ENCODE data around the gene DOCK10.

Gene DOCK10

GRCh38 chr2:224940618-224941017 lies 101.7 kb downstream of the DOCK10 start:
- no peak overlapping the region for H2AFZ ChIP-seq (ENCODE audit: low read depth, low read length)
- no peak overlapping the region for H3K4me3 ChIP-seq (ENCODE audit: low read length)
- H3K36me3 ChIP-seq (ENCODE audit: insufficient read depth, low read length) = no peaks in the 10 kb centered on the region
- peaks cover 26% of the 10 kb centered on the region for H3K4me1 ChIP-seq (ENCODE audit: insufficient read depth, low read length)
- no peaks in the 10 kb centered on the region for H3K27me3 ChIP-seq (ENCODE audit: insufficient read depth, low read length)
- no peaks in the 10 kb centered on the region for H3K9me3 ChIP-seq (ENCODE audit: low read length)

DNA sequence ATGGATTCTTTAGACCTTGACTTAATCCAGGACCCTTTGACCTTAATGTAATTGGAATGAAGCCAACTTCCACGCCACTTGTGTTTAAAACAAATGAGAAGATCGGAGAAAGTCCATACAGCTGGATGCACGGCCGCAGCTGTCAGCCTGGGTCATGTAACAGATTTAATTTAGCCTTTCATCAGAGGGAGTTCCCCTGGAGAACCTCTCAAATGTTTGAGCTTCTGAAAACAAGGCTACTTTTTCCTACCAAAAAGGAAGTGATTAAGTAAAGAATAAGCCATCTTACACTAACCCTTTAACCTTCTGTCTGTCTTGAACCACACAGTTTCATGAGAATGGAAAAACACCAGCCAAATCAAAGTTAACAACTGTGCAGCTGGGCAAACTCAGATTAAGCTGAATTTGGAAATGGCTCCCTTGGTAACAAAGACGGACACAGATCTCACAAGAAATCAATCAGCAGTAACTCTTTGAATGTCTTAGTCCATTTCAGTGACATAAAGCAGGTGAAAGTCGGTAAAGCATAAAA lies 103.6 kb downstream of the DOCK10 start:
- H2AFZ ChIP-seq (ENCODE audit: low read depth, low read length) = peak overlapping the region; percentile 84
- H3K4me3 ChIP-seq (ENCODE audit: low read length) = no peak overlapping the region
- H3K9me3 ChIP-seq (ENCODE audit: low read length) = no peaks in the 10 kb centered on the region
- peaks cover 26% of the 10 kb centered on the region for H3K4me1 ChIP-seq (ENCODE audit: insufficient read depth, low read length)
- H3K27me3 ChIP-seq (ENCODE audit: insufficient read depth, low read length) = no peaks in the 10 kb centered on the region
- no peaks in the 10 kb centered on the region for H3K36me3 ChIP-seq (ENCODE audit: insufficient read depth, low read length)

GRCh38 chr2:224937887-224938286 lies 104.4 kb downstream of the DOCK10 start:
- Histone ChIP-seq H3K4me1 (ENCODE audit: insufficient read depth, low read length) (peaks cover 26% of the 10 kb centered on the region), H3K27me3 (ENCODE audit: insufficient read depth, low read length) (no peaks in the 10 kb centered on the region)

DNA sequence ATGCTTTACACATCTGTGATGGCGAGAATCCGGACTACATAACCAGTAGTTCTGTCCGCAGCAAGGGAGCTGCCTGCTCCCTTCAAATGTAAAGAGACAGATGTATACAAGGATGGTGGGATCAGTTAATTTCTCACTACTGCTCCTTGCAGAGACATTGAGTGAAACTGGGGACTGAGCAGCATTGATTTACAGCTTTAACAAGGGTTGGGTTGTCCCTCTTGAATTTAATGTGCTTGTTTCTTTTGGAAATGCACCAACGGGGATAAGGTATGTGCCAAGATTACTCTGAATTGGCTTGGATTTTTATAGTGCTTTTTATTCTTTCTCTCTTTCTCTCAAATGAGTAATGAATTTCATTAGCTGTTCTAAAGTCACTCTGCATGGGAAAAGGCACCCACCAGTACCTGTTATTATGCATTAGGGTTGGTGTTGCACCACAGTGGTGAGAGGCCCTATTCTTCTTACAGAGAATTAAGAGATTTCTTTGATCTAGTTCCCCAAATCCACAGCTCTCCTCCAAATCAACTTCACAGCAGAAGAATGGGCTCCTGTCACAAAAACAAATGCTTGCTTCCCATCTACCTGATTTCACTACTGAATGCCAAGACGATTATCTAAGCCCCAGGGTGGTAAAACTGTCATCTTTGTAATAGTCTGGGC lies 107.6 kb downstream of the DOCK10 start:
- H2AFZ ChIP-seq (ENCODE audit: low read depth, low read length) = no peak overlapping the region
- H3K9me3 ChIP-seq (ENCODE audit: low read length) = no peaks in the 10 kb centered on the region
- H3K36me3 ChIP-seq (ENCODE audit: insufficient read depth, low read length) = peaks cover 4% of the 10 kb centered on the region
- H3K4me3 ChIP-seq (ENCODE audit: low read length) = no peak overlapping the region
- H3K4me1 ChIP-seq (ENCODE audit: insufficient read depth, low read length) = peaks cover 20% of the 10 kb centered on the region
- H3K27me3 ChIP-seq (ENCODE audit: insufficient read depth, low read length) = no peaks in the 10 kb centered on the region

More at GRCh38 chr2:224937887-224938286, 104.4 kb downstream of the DOCK10 start:
- Histone ChIP-seq H2AFZ (ENCODE audit: low read depth, low read length) (no peak overlapping the region), H3K36me3 (ENCODE audit: insufficient read depth, low read length) (no peaks in the 10 kb centered on the region), H3K4me3 (ENCODE audit: low read length) (no peak overlapping the region), H3K9me3 (ENCODE audit: low read length) (no peaks in the 10 kb centered on the region)

DNA sequence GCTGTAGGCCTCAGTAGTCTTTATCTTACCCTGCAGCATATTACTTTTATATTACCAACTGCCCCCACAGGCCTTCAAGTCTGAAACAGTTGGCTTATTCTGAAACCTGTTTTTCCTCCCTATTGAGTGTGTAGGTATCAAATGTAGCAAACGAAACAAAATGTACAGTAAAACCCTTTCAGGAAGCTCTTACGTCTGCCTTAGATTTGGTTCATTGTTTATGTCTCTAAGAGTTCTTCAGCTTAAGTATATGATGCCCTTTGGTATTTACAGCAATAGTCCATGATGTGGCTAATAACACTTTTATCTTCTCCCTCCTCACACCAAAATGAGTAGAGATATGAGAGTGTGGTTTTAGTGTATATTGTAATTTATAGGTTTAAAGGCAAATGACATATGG lies 108.8 kb downstream of the DOCK10 start:
- Histone ChIP-seq H3K27me3 (ENCODE audit: insufficient read depth, low read length) (no peaks in the 10 kb centered on the region), H2AFZ (ENCODE audit: low read depth, low read length) (no peak overlapping the region), H3K36me3 (ENCODE audit: insufficient read depth, low read length) (peaks cover 4% of the 10 kb centered on the region)

DNA sequence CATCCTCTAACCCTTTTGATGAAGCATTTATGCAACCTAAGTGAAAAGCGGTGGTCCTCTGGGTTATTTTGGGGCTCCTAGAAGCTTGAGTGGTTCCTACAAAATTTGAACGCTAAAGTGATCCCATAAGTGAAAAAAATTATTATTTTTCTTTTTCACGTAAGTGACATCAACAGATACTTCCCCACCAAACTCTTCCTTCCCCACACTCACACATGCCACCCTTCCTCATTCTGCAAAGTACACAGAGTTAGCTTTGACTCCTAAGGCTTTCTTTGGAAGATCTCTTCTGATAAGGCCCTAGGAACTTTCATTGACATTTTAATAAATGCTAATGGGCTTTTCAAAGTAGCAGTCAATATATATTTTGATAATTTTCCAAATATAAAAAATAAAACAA lies 109.7 kb downstream of the DOCK10 start:
- Histone ChIP-seq H2AFZ (ENCODE audit: low read depth, low read length) (no peak overlapping the region), H3K36me3 (ENCODE audit: insufficient read depth, low read length) (peaks cover 4% of the 10 kb centered on the region), H3K27me3 (ENCODE audit: insufficient read depth, low read length) (no peaks in the 10 kb centered on the region), H3K9me3 (ENCODE audit: low read length) (no peaks in the 10 kb centered on the region), H3K4me3 (ENCODE audit: low read length) (no peak overlapping the region), H3K4me1 (ENCODE audit: insufficient read depth, low read length) (no peaks in the 10 kb centered on the region)

More for the DNA sequence above, 108.8 kb downstream of the DOCK10 start:
- Histone ChIP-seq H3K4me3 (ENCODE audit: low read length) (no peak overlapping the region), H3K9me3 (ENCODE audit: low read length) (no peaks in the 10 kb centered on the region), H3K4me1 (ENCODE audit: insufficient read depth, low read length) (peaks cover 8% of the 10 kb centered on the region)

GRCh38 chr2:224931956-224932355 lies 110.3 kb downstream of the DOCK10 start:
- no peak overlapping the region for H2AFZ ChIP-seq (ENCODE audit: low read depth, low read length)
- H3K4me3 ChIP-seq (ENCODE audit: low read length) = no peak overlapping the region
- H3K4me1 ChIP-seq (ENCODE audit: insufficient read depth, low read length) = no peaks in the 10 kb centered on the region
- H3K36me3 ChIP-seq (ENCODE audit: insufficient read depth, low read length) = peaks cover 7% of the 10 kb centered on the region
- H3K27me3 ChIP-seq (ENCODE audit: insufficient read depth, low read length) = no peaks in the 10 kb centered on the region
- no peaks in the 10 kb centered on the region for H3K9me3 ChIP-seq (ENCODE audit: low read length)

GRCh38 chr2:224930990-224931389 lies 111.3 kb downstream of the DOCK10 start:
- Histone ChIP-seq H2AFZ (ENCODE audit: low read depth, low read length) (no peak overlapping the region), H3K36me3 (ENCODE audit: insufficient read depth, low read length) (peaks cover 7% of the 10 kb centered on the region), H3K9me3 (ENCODE audit: low read length) (no peaks in the 10 kb centered on the region), H3K4me1 (ENCODE audit: insufficient read depth, low read length) (no peaks in the 10 kb centered on the region), H3K4me3 (ENCODE audit: low read length) (no peak overlapping the region), H3K27me3 (ENCODE audit: insufficient read depth, low read length) (no peaks in the 10 kb centered on the region)

DNA sequence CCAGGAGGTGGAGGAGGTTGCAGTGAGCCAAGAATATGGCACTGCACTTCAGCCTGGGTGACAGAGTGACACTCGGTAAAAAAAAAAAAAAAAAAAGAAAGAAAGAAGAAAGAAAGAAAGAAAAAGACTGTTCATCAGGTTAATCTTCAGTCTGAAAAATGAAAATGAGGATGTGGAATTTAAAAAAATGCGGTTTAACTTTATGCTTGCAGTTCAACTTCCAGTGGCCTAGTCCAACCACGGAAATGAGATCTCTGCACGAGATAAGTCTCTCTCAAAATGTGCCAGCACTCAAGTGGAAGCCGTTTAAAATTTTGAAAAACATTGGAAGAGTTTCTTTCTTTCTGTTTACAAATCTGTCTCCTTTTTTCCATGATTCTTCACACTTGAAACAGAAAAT lies 112.1 kb downstream of the DOCK10 start:
- H3K36me3 ChIP-seq (ENCODE audit: insufficient read depth, low read length) = peaks cover 7% of the 10 kb centered on the region
- H3K9me3 ChIP-seq (ENCODE audit: low read length) = no peaks in the 10 kb centered on the region
- no peaks in the 10 kb centered on the region for H3K27me3 ChIP-seq (ENCODE audit: insufficient read depth, low read length)
- H2AFZ ChIP-seq (ENCODE audit: low read depth, low read length) = no peak overlapping the region
- no peaks in the 10 kb centered on the region for H3K4me1 ChIP-seq (ENCODE audit: insufficient read depth, low read length)
- H3K4me3 ChIP-seq (ENCODE audit: low read length) = no peak overlapping the region

DNA sequence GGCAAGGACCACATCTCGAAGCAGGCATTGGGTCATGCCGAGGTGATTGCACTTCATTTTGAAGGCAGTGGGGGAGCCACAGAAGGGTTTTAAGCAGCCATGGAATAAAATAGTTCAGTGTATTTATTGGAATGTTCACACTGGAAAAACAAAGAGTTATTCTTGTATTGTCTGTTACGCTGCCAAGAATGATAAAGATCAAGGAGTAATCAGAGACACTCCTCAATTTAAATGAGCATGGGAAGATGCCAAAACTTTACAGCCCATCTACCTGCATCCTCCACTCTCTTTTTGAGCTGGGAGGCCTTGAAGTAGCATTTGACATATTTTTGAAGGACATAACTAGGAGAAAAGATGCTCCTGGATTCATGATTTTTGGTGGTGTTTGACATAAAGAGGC lies 112.8 kb downstream of the DOCK10 start:
- H3K36me3 ChIP-seq (ENCODE audit: insufficient read depth, low read length) = peaks cover 7% of the 10 kb centered on the region
- no peaks in the 10 kb centered on the region for H3K4me1 ChIP-seq (ENCODE audit: insufficient read depth, low read length)
- H3K9me3 ChIP-seq (ENCODE audit: low read length) = no peaks in the 10 kb centered on the region
- no peak overlapping the region for H3K4me3 ChIP-seq (ENCODE audit: low read length)
- no peak overlapping the region for H2AFZ ChIP-seq (ENCODE audit: low read depth, low read length)
- no peaks in the 10 kb centered on the region for H3K27me3 ChIP-seq (ENCODE audit: insufficient read depth, low read length)

GRCh38 chr2:224927646-224928173 lies 114.6 kb downstream of the DOCK10 start:
- Histone ChIP-seq H3K4me1 (ENCODE audit: insufficient read depth, low read length) (no peaks in the 10 kb centered on the region), H3K9me3 (ENCODE audit: low read length) (no peaks in the 10 kb centered on the region), H3K27me3 (ENCODE audit: insufficient read depth, low read length) (no peaks in the 10 kb centered on the region), H3K36me3 (ENCODE audit: insufficient read depth, low read length) (peaks cover 7% of the 10 kb centered on the region), H2AFZ (ENCODE audit: low read depth, low read length) (no peak overlapping the region), H3K4me3 (ENCODE audit: low read length) (no peak overlapping the region)

DNA sequence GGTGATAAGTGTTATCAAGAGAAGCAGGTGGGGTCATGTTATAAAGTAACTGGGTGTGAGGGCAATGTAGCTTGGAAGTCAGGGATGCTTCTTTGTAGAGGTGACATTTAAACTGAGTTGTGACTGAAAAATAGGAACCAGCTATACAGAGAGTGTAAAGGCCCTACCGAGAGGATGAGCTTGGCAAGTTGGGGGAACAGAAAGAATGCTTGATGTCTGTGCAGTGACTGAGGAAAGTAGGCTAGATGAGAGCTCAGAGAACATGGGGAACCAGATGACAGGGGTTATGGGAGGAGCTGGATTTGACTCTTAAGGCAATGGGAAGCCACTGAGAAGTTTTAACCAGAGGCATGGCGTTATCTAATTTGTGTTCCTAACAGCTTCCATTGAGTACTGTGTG lies 115.3 kb downstream of the DOCK10 start:
- Histone ChIP-seq H3K36me3 (ENCODE audit: insufficient read depth, low read length) (peaks cover 7% of the 10 kb centered on the region), H3K9me3 (ENCODE audit: low read length) (no peaks in the 10 kb centered on the region), H3K27me3 (ENCODE audit: insufficient read depth, low read length) (no peaks in the 10 kb centered on the region), H3K4me1 (ENCODE audit: insufficient read depth, low read length) (no peaks in the 10 kb centered on the region), H2AFZ (ENCODE audit: low read depth, low read length) (no peak overlapping the region), H3K4me3 (ENCODE audit: low read length) (no peak overlapping the region)

GRCh38 chr2:224925810-224926100 lies 116.5 kb downstream of the DOCK10 start:
- Histone ChIP-seq H3K4me3 (ENCODE audit: low read length) (no peak overlapping the region), H3K27me3 (ENCODE audit: insufficient read depth, low read length) (no peaks in the 10 kb centered on the region), H2AFZ (ENCODE audit: low read depth, low read length) (no peak overlapping the region), H3K4me1 (ENCODE audit: insufficient read depth, low read length) (no peaks in the 10 kb centered on the region), H3K9me3 (ENCODE audit: low read length) (no peaks in the 10 kb centered on the region), H3K36me3 (ENCODE audit: insufficient read depth, low read length) (peaks cover 3% of the 10 kb centered on the region)

All from neuron (in vitro differentiated cells).